Measurements from ENCODE around the gene EHMT1. TPM values are rescaled to one million over a fixed set of nuclear protein-coding genes. Genes with fewer than 3 reads are reported as not detected.
A peak's percentile ranks its signal among the peaks of the same experiment; 100 is the strongest.

EHMT1 gene
- total and polyA plus RNA-seq, 2 of the 13 experiments (the other 11 are each of a cell fraction or from before 2014, with no cell fraction given): 23.0 to 27.1 TPM

GRCh38 chr9:137694962-137695875 lies 76.4 kb downstream of the EHMT1 start (continued):
- TF ChIP-seq MAZ (IDR thresholded peaks at IDR 0.05; ENCODE audit: borderline replicate concordance, low read depth, low read length) (no peak), MAZ (CRISPR knock-in tag; IDR thresholded peaks at IDR 0.05; ENCODE audit: low read depth) (no peak), CTCF (CRISPR knock-in tag; IDR thresholded peaks at IDR 0.05) (peak; percentile 92), SP4 (CRISPR knock-in tag; IDR thresholded peaks at IDR 0.05) (0 out of 2 replicates have a peak, but pooled peaks have one; percentile 47), ZBTB38 (CRISPR knock-in tag; IDR thresholded peaks at IDR 0.05) (0 out of 2 replicates have a peak, but pooled peaks have one; percentile 58), UBTF (CRISPR knock-in tag; IDR thresholded peaks at IDR 0.05) (peak; percentile 54), ZFY (CRISPR knock-in tag; IDR thresholded peaks at IDR 0.05) (peak; percentile 56), REXO4 (CRISPR knock-in tag; IDR thresholded peaks at IDR 0.05; ENCODE audit: borderline replicate concordance) (no peak), RNF219 (CRISPR knock-in tag; IDR thresholded peaks at IDR 0.05) (no peak), ZIK1 (CRISPR knock-in tag; IDR thresholded peaks at IDR 0.05; ENCODE audit: borderline replicate concordance, low read depth) (no peak), DZIP1 (CRISPR knock-in tag; IDR thresholded peaks at IDR 0.05) (0 out of 2 replicates have a peak, but pooled peaks have one; percentile 31), RAD51 (IDR thresholded peaks at IDR 0.05; ENCODE audit: borderline replicate concordance) (no peak), GABPB1 (CRISPR knock-in tag; IDR thresholded peaks at IDR 0.05) (peak; percentile 31; the same call in 1 of the 2 replicates), ZNF883 (CRISPR knock-in tag; IDR thresholded peaks at IDR 0.05; ENCODE audit: not compliant biosample characterization) (peak; percentile 25), ZFP82 (CRISPR knock-in tag; IDR thresholded peaks at IDR 0.05; ENCODE audit: borderline replicate concordance) (no peak), KDM2A (CRISPR knock-in tag; IDR thresholded peaks at IDR 0.05; ENCODE audit: borderline replicate concordance, low read depth) (no peak; the same call in 1 of the 2 replicates), MXD1 (CRISPR knock-in tag; IDR thresholded peaks at IDR 0.05) (peak; percentile 43; the same call in 1 of the 2 replicates), HIVEP1 (CRISPR knock-in tag; IDR thresholded peaks at IDR 0.05) (peak; percentile 37; the same call in 1 of the 2 replicates)

Measured in HepG2 (cell line).